Measurements from ENCODE around the gene ITPR1. TPM values are rescaled to one million over a fixed set of nuclear protein-coding genes. Genes with fewer than 3 reads are reported as not detected.

ITPR1 gene
- total and polyA plus RNA-seq, 3 donors from 2014 or later = 26.5 to 129 (median 59.7) TPM

DNA sequence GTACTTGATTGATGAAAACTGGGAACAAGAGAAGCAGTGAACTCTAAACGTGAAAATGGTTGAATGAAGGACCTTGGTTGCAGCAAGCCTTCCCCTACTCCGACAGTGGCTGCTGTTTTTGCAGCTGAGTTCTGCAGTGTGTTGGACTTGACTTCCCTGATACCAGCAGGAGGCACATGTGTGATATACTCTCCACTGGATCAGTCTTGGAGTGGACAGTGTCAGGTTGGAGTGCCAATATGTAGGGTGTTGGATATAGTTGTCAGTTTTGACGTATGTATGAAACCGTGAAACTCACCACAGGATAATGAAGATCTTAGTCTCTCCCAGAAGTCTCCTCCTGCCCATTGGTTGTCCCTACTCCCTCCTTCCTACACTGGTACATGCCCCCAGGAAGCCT lies 106.5 kb downstream of the ITPR1 start:
- no peak for DNase-seq
- Histone ChIP-seq H3K4me1 (no peaks in the 10 kb centered on the region), H3K9me3 (no peaks in the 10 kb centered on the region), H3K27me3 (no peaks in the 10 kb centered on the region), H3K27ac (no peak overlapping the region), H3K4me3 (no peak overlapping the region), H3K36me3 (ENCODE audit: low read depth, missing control alignments) (no peaks in the 10 kb centered on the region)
- TF ChIP-seq POLR2A (IDR thresholded peaks at IDR 0.05) (no peak), CTCF (IDR thresholded peaks at IDR 0.05) (no peak)
- WGBS, 2 donors = 84 to 87% methylated on average over 4 of the region's 4 CpGs
- intact Hi-C loops (cut with DNase I; ENCODE audit: low total_unique reads) = no loop called here

GRCh38 chr3:4600493-4600892 lies 107.3 kb downstream of the ITPR1 start:
- no peaks in the 10 kb centered on the region for H3K9me3 ChIP-seq
- no peaks in the 10 kb centered on the region for H3K4me1 ChIP-seq
- no peak for DNase-seq
- intact Hi-C loops (cut with DNase I; ENCODE audit: low total_unique reads) = no loop called here
- no peak overlapping the region for H3K4me3 ChIP-seq
- no peak overlapping the region for H3K27ac ChIP-seq
- TF ChIP-seq CTCF (IDR thresholded peaks at IDR 0.05) (no peak), POLR2A (IDR thresholded peaks at IDR 0.05) (no peak)
- no peaks in the 10 kb centered on the region for H3K36me3 ChIP-seq (ENCODE audit: low read depth, missing control alignments)
- 66 to 84% methylated on average over 6 of the region's 6 CpGs for WGBS, 2 donors
- H3K27me3 ChIP-seq = no peaks in the 10 kb centered on the region

- H3K4me3 ChIP-seq = no peak overlapping the region
- WGBS, 2 donors = 69 to 76% methylated on average over 3 of the region's 3 CpGs
These were observed 108.7 kb downstream of the ITPR1 start for GRCh38 chr3:4601892-4602291.

DNA sequence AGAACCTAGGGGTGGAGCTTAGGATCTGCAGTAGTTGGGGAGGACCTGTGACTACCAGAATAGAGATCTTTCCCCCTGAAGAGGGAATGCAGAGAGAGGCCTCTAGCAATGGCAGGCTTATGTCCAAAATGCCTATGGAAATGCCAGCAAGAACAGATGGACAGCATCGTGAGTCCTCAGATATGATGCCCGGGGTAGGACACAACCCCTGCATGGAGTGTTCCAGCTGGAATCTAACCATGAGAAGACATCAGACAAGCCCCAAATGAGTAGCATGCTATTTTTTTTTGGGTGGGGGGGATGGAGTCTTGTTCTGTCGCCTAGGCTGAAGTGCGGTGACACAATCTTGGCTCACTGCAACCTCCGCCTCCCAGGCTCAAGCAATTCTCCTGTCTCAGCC lies 111.5 kb downstream of the ITPR1 start:
- DNase-seq = no peak
- intact Hi-C loops (cut with DNase I; ENCODE audit: low total_unique reads) = no loop called here

More at GRCh38 chr3:4601892-4602291, 108.7 kb downstream of the ITPR1 start:
- intact Hi-C loops (cut with DNase I; ENCODE audit: low total_unique reads) = no loop called here
- DNase-seq = no peak
- no peaks in the 10 kb centered on the region for H3K9me3 ChIP-seq
- H3K4me1 ChIP-seq = no peaks in the 10 kb centered on the region
- TF ChIP-seq CTCF (IDR thresholded peaks at IDR 0.05) (no peak), POLR2A (IDR thresholded peaks at IDR 0.05) (no peak)
- H3K27ac ChIP-seq = no peak overlapping the region
- no peaks in the 10 kb centered on the region for H3K27me3 ChIP-seq
- no peaks in the 10 kb centered on the region for H3K36me3 ChIP-seq (ENCODE audit: low read depth, missing control alignments)

More for the DNA sequence above, 111.5 kb downstream of the ITPR1 start:
- no peak overlapping the region for H3K4me3 ChIP-seq
- H3K36me3 ChIP-seq (ENCODE audit: low read depth, missing control alignments) = no peaks in the 10 kb centered on the region
- no peaks in the 10 kb centered on the region for H3K27me3 ChIP-seq
- no peak overlapping the region for H3K27ac ChIP-seq
- no peaks in the 10 kb centered on the region for H3K9me3 ChIP-seq
- WGBS, 2 donors = 96% methylated on average over 5 of the region's 5 CpGs
- no peaks in the 10 kb centered on the region for H3K4me1 ChIP-seq
- TF ChIP-seq POLR2A (IDR thresholded peaks at IDR 0.05) (no peak), CTCF (IDR thresholded peaks at IDR 0.05) (no peak)
